GM23338 (cell line): ENCODE results near the gene SENP8. TPM values are rescaled to one million over a fixed set of nuclear protein-coding genes. Genes with fewer than 3 reads are reported as not detected.

Experiments
- ATAC-seq: fragments of 200-7000 bp; cut with Tn5 transposase; 3 replicates; pipeline ENCODE4 v1.9.1; 2020
- DNase-seq: peaks from one replicate; pipeline ENCODE4 v3.0.0-alpha.2; 2015; ENCODE audit warnings: low spot score
- H2AFZ ChIP-seq: fragments of 200-600 bp; sonication (generic); 2 replicates; pipeline ENCODE4 v1.8.0; 2016; ENCODE audit warnings: antibody characterized with exemption, mild to moderate bottlenecking, moderate library complexity
- H3F3A ChIP-seq: fragments of 200-600 bp; sonication (generic); replicated peaks from 2 replicates; pipeline ENCODE4 v1.8.0; 2017; ENCODE audit warnings: antibody characterized with exemption, mixed run types, low read depth
- H3K27ac ChIP-seq: fragments of 200-600 bp; sonication (generic); 2 replicates; pipeline ENCODE4 v1.6.1; 2016; ENCODE audit warnings: low read depth
- H3K27me3 ChIP-seq: fragments of 200-600 bp; sonication (generic); 2 replicates; pipeline ENCODE4 v1.8.0; 2016; ENCODE audit warnings: mild to moderate bottlenecking, mixed run types, moderate library complexity; ENCODE audit not compliant: insufficient read depth
- H3K36me3 ChIP-seq: fragments of 200-600 bp; sonication (generic); 2 replicates; pipeline ENCODE4 v1.8.0; 2016; ENCODE audit warnings: mild to moderate bottlenecking; ENCODE audit not compliant: insufficient read depth
- H3K4me1 ChIP-seq: fragments of 200-600 bp; sonication (generic); 2 replicates; pipeline ENCODE4 v1.8.0; 2016; ENCODE audit warnings: mild to moderate bottlenecking, moderate library complexity; ENCODE audit not compliant: insufficient read depth
- H3K4me2 ChIP-seq: fragments of 200-600 bp; sonication (generic); 2 replicates; pipeline ENCODE4 v1.7.1; 2017; ENCODE audit warnings: mixed run types
- H3K4me3 ChIP-seq: fragments of 200-600 bp; sonication (generic); 2 replicates; pipeline ENCODE4 v1.6.1; 2016; ENCODE audit warnings: mixed run types
- H3K79me2 ChIP-seq: fragments of 200-600 bp; sonication (generic); replicated peaks from 2 replicates; pipeline ENCODE4 v1.8.0; 2017; ENCODE audit warnings: mild to moderate bottlenecking; ENCODE audit not compliant: insufficient read depth
- H3K9me2 ChIP-seq: fragments of 200-600 bp; sonication (generic); 2 replicates; pipeline ENCODE4 v1.8.0; 2017; ENCODE audit not compliant: insufficient read depth
- H4K20me1 ChIP-seq: fragments of 200-600 bp; sonication (generic); replicated peaks from 2 replicates; pipeline ENCODE4 v1.8.0; 2017; ENCODE audit warnings: mild to moderate bottlenecking; ENCODE audit not compliant: insufficient read depth
- H3K27ac Mint-ChIP-seq: 2 replicates; pipeline ENCODE4 v1.8.0; 2020; ENCODE audit warnings: inconsistent platforms, mild to moderate bottlenecking, moderate library complexity, mixed read lengths
- H3K27me3 Mint-ChIP-seq: 3 replicates; pipeline ENCODE4 v1.8.0; 2022; ENCODE audit warnings: low read depth, mild to moderate bottlenecking, moderate library complexity, mixed read lengths, inconsistent platforms; ENCODE audit not compliant: insufficient read depth, poor library complexity
- H3K36me3 Mint-ChIP-seq: 3 replicates; pipeline ENCODE4 v1.8.0; 2021; ENCODE audit warnings: low read depth, mild to moderate bottlenecking, inconsistent platforms, moderate library complexity, mixed read lengths
- H3K4me1 Mint-ChIP-seq: 3 replicates; pipeline ENCODE4 v1.8.0; 2020; ENCODE audit warnings: mild to moderate bottlenecking, inconsistent platforms, mixed read lengths
- H3K4me3 Mint-ChIP-seq: 3 replicates; pipeline ENCODE4 v1.8.0; 2021; ENCODE audit warnings: moderate library complexity, mild to moderate bottlenecking, inconsistent platforms, mixed read lengths
- H3K9me3 Mint-ChIP-seq: 3 replicates; pipeline ENCODE4 v1.8.0; 2020; ENCODE audit warnings: moderate library complexity, mild to moderate bottlenecking, inconsistent platforms, mixed read lengths
- EZH2 ChIP-seq: fragments of 200-600 bp; sonication (generic); IDR thresholded peaks from one replicate; pipeline ENCODE4 v1.8.0; 2017; ENCODE audit warnings: antibody characterized with exemption, mild to moderate bottlenecking, low read depth; ENCODE audit not compliant: unreplicated experiment
- JUNB ChIP-seq: IDR thresholded peaks from one replicate; pipeline ENCODE4 v1.6.1; 2016; ENCODE audit warnings: antibody characterized with exemption; ENCODE audit not compliant: unreplicated experiment
- POLR2AphosphoS5 ChIP-seq: IDR thresholded peaks from 2 replicates; pipeline ENCODE4 v1.6.1; 2016; ENCODE audit warnings: antibody characterized with exemption, low read depth
- ZNF114 ChIP-seq: fragments of 250-450 bp; sonication (Bioruptor Pico); IDR thresholded peaks from 2 replicates; pipeline ENCODE4 v1.5.0; 2020; ENCODE audit warnings: mild to moderate bottlenecking, moderate library complexity
- ZNF331 ChIP-seq: fragments of 250-450 bp; sonication (Bioruptor Pico); IDR thresholded peaks from 2 replicates; pipeline ENCODE4 v1.5.0; 2020; ENCODE audit warnings: low read depth, mild to moderate bottlenecking, moderate library complexity
- ZNF462 ChIP-seq: fragments of 250-450 bp; sonication (Bioruptor Pico); IDR thresholded peaks from 2 replicates; pipeline ENCODE4 v1.5.0; 2020; ENCODE audit warnings: mild to moderate bottlenecking, moderate library complexity
- polyA plus RNA-seq: library from polyadenylated mRNA; unstranded; fragments of >200 nt; fragmentation: Nextera tagmentation; extraction: Ambion mirVana; gene quantifications from 2 replicates; pipeline ENCODE4 v1.2.1, GENCODE V29; 2016
- total RNA-seq: library from RNA; depleted of rRNA; stranded (reverse); fragments of >200 nt; shearing (Covaris generic); gene quantifications from 2 replicates; pipeline ENCODE4 v1.2.3, GENCODE V29; 2014
- TF ChIP-seq, protein P1 (sequence below), 2 experiments: fragments of 200-600 bp in 1 of 2; sonication (generic) in 1 of 2; conservative IDR thresholded peaks; 2 replicates each; pipeline versions ENCODE4 v1.5.1 to v1.6.1; 2016 to 2017; ENCODE audit warnings: antibody characterized with exemption in 2 of 2, low read depth in 2 of 2, mild to moderate bottlenecking in 2 of 2, moderate library complexity in 1 of 2

SENP8 gene
- total and polyA plus RNA-seq, 2 experiments from 2014 or later: 3.1 to 7.7 TPM

GRCh38 chr15:72131922-72132321 is 13.7 kb downstream of the SENP8 start (continued):
- TF ChIP-seq ZNF462 (CRISPR knock-in tag) (no peak), ZNF114 (CRISPR knock-in tag) (no peak)

DNA sequence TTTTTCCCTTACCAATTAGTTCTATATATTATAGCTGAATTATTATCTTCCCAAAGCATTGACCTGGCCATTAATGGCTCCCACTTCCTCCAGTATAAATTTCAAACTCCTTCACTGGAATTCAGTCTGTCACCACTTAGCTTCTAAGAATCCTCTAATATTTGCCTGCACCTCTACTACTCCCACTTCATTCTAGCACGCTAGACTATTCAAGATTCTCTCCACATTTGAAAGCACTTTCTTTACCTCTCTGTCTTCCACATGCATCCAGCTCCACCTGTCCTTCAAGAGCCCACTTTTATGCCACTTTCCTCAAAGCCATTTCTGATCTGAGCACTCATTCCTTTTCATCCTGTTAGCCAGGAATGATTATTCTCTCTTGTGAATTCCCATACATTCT is 15.0 kb downstream of the SENP8 start:
- H4K20me1 ChIP-seq: no peaks in the 10 kb centered on the region
- H3K4me3 ChIP-seq: no peak overlapping the region
- H3K36me3 Mint-ChIP-seq: no peaks in the 10 kb centered on the region
- H3K27ac Mint-ChIP-seq: no peak overlapping the region
- H3K9me3 Mint-ChIP-seq: no peaks in the 10 kb centered on the region
- no peaks in the 10 kb centered on the region for H3K27me3 Mint-ChIP-seq
- no peak overlapping the region for H3K4me3 Mint-ChIP-seq
- no peaks in the 10 kb centered on the region for H3K79me2 ChIP-seq
- no peak for ATAC-seq
- H3K36me3 ChIP-seq: no peaks in the 10 kb centered on the region
- no peak overlapping the region for H3K27ac ChIP-seq
- no peaks in the 10 kb centered on the region for H3K9me2 ChIP-seq
- no peak overlapping the region for H3K4me2 ChIP-seq
- no peaks in the 10 kb centered on the region for H3K4me1 ChIP-seq
- H3K4me1 Mint-ChIP-seq: no peaks in the 10 kb centered on the region
- H3F3A ChIP-seq: no peaks in the 10 kb centered on the region
- no peak for DNase-seq
- H3K27me3 ChIP-seq: no peaks in the 10 kb centered on the region
- no peak overlapping the region for H2AFZ ChIP-seq
- TF ChIP-seq ZNF114 (CRISPR knock-in tag): no peak
- TF ChIP-seq JUNB: no peak
- no peak for TF ChIP-seq ZNF331
- TF ChIP-seq ZNF462 (CRISPR knock-in tag): no peak
- TF ChIP-seq, protein P1, sequence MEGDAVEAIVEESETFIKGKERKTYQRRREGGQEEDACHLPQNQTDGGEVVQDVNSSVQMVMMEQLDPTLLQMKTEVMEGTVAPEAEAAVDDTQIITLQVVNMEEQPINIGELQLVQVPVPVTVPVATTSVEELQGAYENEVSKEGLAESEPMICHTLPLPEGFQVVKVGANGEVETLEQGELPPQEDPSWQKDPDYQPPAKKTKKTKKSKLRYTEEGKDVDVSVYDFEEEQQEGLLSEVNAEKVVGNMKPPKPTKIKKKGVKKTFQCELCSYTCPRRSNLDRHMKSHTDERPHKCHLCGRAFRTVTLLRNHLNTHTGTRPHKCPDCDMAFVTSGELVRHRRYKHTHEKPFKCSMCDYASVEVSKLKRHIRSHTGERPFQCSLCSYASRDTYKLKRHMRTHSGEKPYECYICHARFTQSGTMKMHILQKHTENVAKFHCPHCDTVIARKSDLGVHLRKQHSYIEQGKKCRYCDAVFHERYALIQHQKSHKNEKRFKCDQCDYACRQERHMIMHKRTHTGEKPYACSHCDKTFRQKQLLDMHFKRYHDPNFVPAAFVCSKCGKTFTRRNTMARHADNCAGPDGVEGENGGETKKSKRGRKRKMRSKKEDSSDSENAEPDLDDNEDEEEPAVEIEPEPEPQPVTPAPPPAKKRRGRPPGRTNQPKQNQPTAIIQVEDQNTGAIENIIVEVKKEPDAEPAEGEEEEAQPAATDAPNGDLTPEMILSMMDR (conservative IDR thresholded peaks at IDR 0.05; ENCODE audit: low read depth in 2 of 2): no peak
- no peak for TF ChIP-seq EZH2
- TF ChIP-seq POLR2AphosphoS5: no peak
